ENCODE data around the gene HDAC8.

Gene HDAC8

GRCh38 chrX:72313707-72314641 is 258.7 kb downstream of the HDAC8 start:
- no peak for DNase-seq

GRCh38 chrX:72312311-72312940 is 260.2 kb downstream of the HDAC8 start:
- no peak for DNase-seq

DNA sequence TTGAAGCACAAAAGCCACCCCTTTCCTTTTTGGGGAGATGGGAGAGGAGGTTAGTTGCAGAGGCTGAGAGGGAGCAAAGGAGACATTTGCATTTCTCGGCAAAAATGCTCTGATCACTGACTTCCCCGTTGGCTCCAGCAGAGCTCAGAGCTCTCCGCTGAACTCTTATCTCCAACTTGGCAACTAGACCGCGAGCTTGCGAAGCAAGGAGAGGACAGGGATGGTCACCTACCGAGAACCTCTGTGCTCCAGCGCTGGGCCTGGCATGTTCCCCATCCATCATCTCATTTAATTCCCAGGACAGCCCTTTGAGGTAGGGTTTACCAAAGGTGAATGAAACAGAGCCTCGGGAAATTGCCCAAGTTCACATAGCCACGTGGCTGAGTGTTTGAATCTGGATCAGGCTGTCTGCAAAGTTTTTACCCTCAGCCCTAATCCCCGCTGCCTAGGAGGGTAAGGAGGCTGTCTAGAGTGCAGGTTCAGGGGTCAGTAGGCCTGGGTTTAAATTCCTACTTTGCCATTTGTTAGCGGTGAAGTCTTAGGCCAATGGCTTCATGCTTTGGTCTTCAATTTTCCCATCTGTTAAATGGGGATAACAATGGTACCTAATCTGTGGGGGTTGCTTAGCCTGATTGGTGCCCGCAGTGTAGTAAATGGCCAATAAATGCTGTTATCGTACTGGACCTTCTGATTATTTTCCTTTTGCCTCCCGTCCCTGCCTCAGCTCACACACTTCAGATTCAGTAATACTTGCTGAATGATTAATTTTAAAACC is 263.2 kb downstream of the HDAC8 start:
- DNase-seq, result peak; percentile 58

DNA sequence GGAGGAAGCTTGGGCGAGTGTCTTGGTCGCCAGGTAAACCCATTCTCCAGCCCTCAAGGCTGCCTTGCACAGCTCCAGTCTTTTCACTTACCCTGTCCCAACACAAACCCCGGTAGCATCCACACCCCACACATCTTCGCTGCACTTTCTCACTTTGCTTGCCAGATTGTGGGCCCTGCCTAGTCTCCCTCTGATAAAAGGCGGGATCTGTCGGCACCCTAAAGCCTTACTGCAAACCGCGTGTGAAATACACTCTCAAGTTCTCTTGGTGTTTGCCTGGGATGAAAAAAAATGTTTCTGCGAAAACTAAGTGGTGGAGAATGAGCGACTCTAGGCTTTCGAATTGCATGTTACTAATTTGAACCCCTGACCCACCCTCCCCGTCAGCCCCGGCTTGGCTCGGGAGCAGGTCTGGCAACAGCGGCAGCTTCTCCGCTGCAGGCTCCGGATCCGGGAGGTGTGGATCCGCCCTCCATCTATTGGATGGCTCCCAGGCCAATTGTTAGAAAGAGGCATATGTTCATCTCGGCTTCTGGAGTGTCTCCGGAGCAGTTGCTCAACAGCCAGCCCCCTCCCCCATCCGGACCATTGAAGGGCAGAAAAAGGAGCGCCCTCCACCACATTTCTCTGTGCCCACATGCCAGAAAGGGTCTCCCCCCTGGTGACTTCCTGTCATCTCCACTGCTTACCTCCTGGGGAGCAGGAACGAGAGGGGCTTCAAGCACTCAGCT is 263.9 kb downstream of the HDAC8 start:
- DNase-seq, result peak; percentile 96

DNA sequence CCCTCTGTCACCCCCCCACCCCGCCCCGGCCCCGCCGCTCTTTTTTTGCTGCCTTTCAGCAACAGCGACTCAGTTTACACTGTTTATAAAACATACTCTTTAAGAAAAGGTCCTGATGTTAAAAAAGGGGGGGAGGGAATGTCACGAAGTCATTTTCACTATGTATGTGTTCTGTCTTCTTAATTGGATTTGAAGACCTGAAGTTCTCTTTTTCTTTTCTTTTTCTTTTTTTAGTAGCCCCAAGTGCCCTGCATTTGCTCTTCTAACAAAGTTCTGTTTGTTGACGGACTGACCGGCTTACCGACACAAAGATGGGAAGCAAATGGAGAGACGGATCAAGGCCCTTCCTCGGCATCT is 264.5 kb downstream of the HDAC8 start:
- DNase-seq, result no peak

DNA sequence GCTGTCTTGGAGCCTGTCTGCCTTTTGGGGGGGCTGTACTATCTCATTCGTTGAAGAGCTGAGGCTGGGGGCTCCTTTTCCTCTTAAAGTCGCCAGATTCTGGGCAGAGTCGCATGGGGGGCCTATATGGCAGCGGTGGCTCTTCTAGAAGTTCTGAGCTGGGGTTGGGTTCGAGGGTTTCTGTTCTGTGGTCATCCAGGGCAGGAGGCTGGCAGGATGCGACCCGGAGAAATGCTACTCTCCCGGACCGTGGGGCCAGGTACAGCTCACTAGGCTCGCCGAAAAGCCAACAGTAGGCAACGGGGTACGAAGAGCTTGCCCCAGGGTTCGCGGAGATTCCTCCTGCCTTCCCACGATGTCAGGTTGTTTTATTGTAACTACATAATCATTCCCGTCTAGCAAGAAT is 265.0 kb downstream of the HDAC8 start:
- no peak for DNase-seq

DNA sequence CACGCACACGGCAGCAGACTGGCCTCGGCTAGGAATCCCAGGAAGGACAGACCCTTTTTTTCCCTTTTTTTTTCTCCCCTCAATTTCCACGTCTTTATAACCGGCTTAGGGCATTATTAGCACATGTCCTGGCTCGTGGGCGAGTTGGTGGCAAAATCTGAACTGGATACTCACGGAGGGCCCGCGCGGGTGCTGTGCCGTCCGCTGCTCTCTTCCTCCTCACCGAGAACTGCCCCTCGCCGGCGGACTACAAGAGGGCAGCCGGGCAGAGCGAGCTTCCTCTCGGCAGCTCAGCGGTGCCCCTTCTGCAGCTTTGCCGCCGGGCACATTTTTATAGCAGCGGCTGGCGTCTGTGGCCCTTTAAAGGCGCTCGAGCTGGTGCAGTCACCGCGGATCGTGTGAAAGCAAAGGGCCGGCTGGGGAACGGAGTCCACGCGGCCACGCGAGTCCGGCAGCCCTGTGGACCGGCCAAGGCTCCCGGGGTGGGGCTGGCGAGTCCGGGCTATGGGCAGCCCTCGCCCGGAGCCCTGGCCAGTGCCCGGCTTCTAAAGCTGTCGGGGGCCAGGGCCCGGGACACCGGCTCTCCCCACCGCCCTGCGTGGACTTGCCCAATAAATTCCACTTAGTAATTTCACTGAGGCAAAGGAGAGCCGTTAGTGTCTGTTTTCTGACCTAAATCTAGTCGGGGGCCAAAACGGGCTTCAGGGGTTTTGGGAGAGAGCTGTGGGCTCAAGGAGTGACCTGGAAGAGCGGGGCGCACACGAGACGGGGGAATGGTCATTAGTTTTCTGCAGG is 265.6 kb downstream of the HDAC8 start:
- peak; percentile 88 for DNase-seq

GRCh38 chrX:72306085-72306801 is 266.4 kb downstream of the HDAC8 start:
- DNase-seq, result peak; percentile 72

DNA sequence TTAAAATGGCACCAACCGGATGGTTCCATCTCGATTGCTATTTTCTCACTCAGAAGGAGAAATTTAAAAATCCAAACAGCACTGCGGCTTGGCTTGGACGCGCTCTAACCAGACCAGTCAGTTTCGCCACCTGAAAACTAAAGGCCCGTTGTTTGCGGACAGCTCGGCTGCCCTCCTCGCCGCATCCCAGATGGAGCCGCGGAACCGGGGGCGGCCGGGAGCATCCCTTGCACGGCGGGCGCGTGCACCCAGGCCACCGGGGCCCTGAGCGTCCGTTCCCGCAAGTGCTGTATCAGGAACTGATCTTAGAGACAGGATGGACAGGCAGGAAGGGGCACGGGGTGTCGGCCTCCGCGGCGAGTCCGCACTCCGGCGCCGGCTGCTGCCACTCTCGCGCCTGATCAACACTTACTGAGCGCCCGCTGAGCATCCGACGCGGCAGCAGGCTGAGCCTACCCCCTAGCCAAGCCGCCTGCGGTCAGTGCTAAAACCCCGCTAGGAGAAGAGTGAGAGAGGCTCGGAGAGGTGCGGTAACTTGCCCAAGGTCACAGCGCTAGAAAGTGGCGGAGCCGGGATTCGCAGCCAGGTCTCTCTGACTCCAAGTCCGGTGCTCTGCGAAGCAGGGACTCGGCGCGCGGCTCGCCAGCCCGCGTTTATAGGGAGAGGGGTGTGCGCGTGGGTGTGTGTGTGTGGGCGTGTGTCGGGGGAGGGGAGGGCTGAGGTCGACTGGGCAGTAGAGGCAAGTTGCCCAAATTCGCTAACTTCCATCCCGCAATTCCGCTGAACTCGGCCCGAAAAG is 267.2 kb downstream of the HDAC8 start, which contains the start of gene CITED1:
TSS of gene CITED1 (minus strand) at position 629 of the 799 bp plus-strand sequence. CDS start 3,045 bp downstream, outside the sequence.
- peak; percentile 66 for DNase-seq

GRCh38 chrX:72304877-72305276 is 267.8 kb downstream of the HDAC8 start:
- no peak for DNase-seq

GRCh38 chrX:72301781-72302180 is 270.9 kb downstream of the HDAC8 start:
- DNase-seq, result no peak

DNA sequence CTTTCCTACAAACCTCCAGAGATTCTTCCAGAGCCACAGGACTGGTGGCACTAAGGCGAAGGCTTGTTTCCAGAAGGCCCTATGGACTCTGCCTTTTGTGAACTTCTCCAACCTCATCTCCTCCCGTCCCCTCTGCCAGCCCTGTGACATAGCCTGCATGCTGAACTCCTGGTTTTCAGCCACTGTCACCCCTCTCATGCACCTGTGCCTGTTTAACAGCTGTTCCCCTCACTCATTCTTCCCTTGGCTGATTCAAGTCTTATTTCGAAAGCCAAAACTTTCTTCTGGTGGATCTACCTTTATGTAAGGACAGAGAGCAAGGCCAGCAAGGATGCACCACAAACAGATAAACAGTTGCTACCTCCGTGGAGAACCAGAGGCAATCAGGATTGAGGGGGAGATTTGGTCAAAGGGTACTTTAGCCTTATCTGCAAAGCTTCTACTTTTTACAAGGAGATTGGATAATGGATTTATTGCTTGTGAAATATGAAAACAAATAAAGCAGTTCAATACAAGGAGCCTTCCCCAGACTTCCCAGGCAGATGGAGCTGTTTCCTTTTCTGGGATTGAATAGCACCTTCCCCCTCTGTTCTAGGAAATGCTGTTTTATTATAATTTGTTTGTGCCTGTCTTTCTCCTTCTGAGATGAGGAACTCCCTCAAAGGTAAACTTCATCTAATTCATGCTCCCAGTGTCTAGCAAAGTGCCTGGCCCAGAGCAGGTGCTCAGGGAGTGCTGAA is 272.6 kb downstream of the HDAC8 start:
- DNase-seq, result no peak

DNA sequence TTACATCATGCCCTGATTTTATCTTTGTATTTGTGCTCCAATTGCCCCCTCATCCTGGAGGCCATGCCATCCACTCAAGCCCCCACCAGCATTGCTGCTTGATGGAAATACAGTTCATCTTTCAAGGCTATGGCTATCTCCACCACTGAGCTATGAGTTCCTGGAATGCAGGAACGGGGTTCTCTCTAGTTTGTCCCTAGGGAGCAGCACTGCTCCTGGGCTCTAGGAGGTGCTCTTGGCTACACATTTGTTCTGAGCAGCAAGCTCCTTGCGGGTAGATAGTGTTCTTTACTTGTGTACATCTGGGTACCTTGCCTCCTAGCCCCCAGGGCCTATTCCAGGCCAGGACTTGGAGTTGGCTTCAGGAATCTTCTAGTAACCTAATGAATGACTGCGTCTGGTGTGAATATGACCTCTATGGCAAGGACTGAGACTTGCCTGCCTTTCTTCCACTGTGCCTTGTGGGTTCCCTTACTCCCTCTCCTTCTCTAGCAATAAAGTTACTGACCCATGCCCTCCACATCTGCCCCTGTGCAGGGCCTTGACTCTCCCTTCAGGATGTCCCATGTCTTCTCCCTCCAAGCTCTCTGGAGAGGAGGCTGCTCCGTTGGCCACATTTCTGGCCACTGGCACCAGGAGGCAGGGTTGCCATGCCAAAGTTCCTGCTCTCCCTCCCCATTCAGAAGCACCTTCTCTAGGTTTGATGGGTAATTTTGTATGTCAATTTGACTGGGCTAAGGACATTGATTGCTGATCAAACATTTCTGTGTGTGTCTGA is 274.5 kb downstream of the HDAC8 start:
- peak; percentile 51 for DNase-seq

DNA sequence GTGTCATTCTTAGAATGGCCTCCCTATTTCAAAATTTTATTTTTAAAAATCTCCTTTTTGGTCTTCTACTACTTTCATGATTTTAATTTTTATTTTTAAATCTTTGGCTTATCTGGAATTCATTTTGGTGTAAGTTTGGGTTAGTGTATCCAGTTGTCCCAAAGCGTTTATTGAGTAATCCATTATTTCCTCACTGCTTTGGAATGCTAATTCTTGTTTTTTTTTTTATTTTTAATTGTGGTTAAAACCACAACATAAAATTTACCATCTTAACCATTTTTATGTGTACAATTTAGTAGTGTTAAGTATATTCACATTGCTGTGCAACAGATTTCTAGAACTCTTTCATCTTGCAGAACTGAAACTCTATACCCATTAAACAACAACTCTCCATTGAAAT is 275.7 kb downstream of the HDAC8 start:
- DNase-seq, result no peak

DNA sequence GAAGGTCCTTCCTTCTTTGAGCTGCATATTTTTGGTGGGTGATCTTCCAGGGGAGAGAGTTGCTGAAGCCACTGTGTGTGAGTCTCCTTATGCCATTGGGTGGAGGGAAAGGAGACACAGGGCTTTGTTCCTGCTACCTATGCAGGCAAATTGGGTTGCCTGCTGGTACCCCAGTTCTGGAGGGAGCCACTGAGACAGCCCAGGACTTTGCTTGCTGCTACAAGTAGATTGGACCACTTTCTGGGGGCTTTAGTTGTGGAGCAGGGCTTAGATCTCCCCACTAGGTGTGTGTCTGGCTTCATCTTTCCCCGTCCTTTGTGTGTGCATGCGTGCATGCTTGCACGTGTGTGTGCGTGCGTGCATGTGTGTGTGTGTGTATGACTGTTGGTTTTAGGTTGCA is 276.9 kb downstream of the HDAC8 start:
- DNase-seq, result no peak

GRCh38 chrX:72294497-72294896 is 278.1 kb downstream of the HDAC8 start:
- DNase-seq, result no peak

DNA sequence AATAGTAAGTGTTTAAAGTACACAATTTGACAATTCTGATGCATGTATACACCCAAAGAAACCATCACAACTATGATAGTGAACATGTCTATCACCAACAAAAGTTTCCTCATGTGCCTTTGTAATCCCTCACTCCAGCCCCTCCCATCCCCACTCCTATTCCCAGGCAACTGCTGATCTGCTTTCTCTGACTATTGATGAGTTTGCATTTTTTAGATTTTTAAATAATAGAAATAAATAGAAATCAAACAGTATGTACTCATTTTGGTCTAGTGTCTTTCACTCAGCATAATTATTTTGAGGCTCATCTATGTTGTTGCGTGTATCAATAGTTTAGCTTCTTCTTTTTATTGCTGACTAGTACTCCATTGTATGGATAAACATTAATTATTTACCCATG is 290.3 kb downstream of the HDAC8 start:
- DNase-seq, result no peak

- DNase-seq, result no peak
These were observed 292.3 kb downstream of the HDAC8 start for GRCh38 chrX:72280321-72280845.
